Endometrium (tissue), 2 donors: ENCODE results near the gene FGFR3.
"Not testable (repeated sequence)": the region's sequence is repeated elsewhere in the genome, so short reads cannot be mapped to it uniquely, and the experiment has no call there.

Experiments used
- FAIRE-seq: peaks from 2 replicates; lab custom pipeline; 2012; peaks lifted over from hg19 to GRCh38; lab: Jason Lieb, UNC
- donor health status: control.
- donor health status: control.

The FGFR3 gene

GRCh38 chr4:1819284-1819683, 26.2 kb downstream of the FGFR3 start:
- no peak for FAIRE-seq

GRCh38 chr4:1819816-1820215, 26.7 kb downstream of the FGFR3 start:
- FAIRE-seq: no peak

- FAIRE-seq: no peak
Observed at GRCh38 chr4:1821679-1822567, 28.8 kb downstream of the FGFR3 start.

GRCh38 chr4:1822568-1823544, 29.8 kb downstream of the FGFR3 start:
- FAIRE-seq: no peak

- FAIRE-seq: no peak
Observed at GRCh38 chr4:1823545-1823932, 30.4 kb downstream of the FGFR3 start.

- no peak for FAIRE-seq
Observed at GRCh38 chr4:1824746-1825145, 31.7 kb downstream of the FGFR3 start.

GRCh38 chr4:1825326-1825725, 32.2 kb downstream of the FGFR3 start:
- no peak for FAIRE-seq

- no peak for FAIRE-seq
Observed at GRCh38 chr4:1826531-1827350, 33.6 kb downstream of the FGFR3 start.

GRCh38 chr4:1830234-1830633, 37.1 kb downstream of the FGFR3 start:
- FAIRE-seq: no peak

GRCh38 chr4:1830642-1831228, 37.6 kb downstream of the FGFR3 start:
- no peak for FAIRE-seq

GRCh38 chr4:1831331-1831730, 38.2 kb downstream of the FGFR3 start:
- FAIRE-seq: no peak

- no peak for FAIRE-seq
Observed at GRCh38 chr4:1832690-1833089, 39.6 kb downstream of the FGFR3 start.

- no peak for FAIRE-seq
Observed at GRCh38 chr4:1833307-1834046, 40.4 kb downstream of the FGFR3 start.

GRCh38 chr4:1834047-1834775, 41.1 kb downstream of the FGFR3 start:
- no peak for FAIRE-seq

- FAIRE-seq: not testable (repeated sequence)
Observed at GRCh38 chr4:1835836-1836235, 42.7 kb downstream of the FGFR3 start.

- FAIRE-seq: no peak
Observed at GRCh38 chr4:1836650-1837049, 43.6 kb downstream of the FGFR3 start.

- no peak for FAIRE-seq
Observed at GRCh38 chr4:1837069-1837468, 44.0 kb downstream of the FGFR3 start.

- no peak for FAIRE-seq
Observed at GRCh38 chr4:1839282-1839681, 46.2 kb downstream of the FGFR3 start.

GRCh38 chr4:1841201-1841886, 48.3 kb downstream of the FGFR3 start:
- FAIRE-seq: no peak

- no peak for FAIRE-seq
Observed at GRCh38 chr4:1841887-1842210, 48.8 kb downstream of the FGFR3 start.
